Trophoblast cell (in vitro differentiated cells and primary cell): ENCODE measurements around the gene CLIP4.

Experiments used
- DNase-seq, 2 donors: peaks; one replicate each; pipeline ENCODE4 v3.0.0-alpha.2; 2016
- H2AFZ ChIP-seq: 2 replicates; pipeline ENCODE4 v1.6.1; 2013; ENCODE audit warnings: low read length, moderate library complexity, mild to moderate bottlenecking; ENCODE audit not compliant: insufficient read depth, poor library complexity
- H2AK5ac ChIP-seq: 2 replicates; pipeline ENCODE4 v1.6.1; 2013; ENCODE audit warnings: mild to moderate bottlenecking, low read length
- H2BK120ac ChIP-seq: 2 replicates; pipeline ENCODE4 v1.6.1; 2013; ENCODE audit warnings: low read length, mild to moderate bottlenecking, moderate library complexity; ENCODE audit not compliant: insufficient read depth, poor library complexity
- H2BK12ac ChIP-seq: 2 replicates; pipeline ENCODE4 v1.6.1; 2013; ENCODE audit warnings: mild to moderate bottlenecking, low read length, moderate library complexity
- H2BK5ac ChIP-seq: 2 replicates; pipeline ENCODE4 v1.6.1; 2013; ENCODE audit warnings: low read length, low read depth, moderate library complexity, mild to moderate bottlenecking; ENCODE audit not compliant: poor library complexity
- H3K14ac ChIP-seq: 2 replicates; pipeline ENCODE4 v1.6.1; 2013; ENCODE audit warnings: mild to moderate bottlenecking, low read length
- H3K18ac ChIP-seq: 2 replicates; pipeline ENCODE4 v1.6.1; 2013; ENCODE audit warnings: mild to moderate bottlenecking, low read length
- H3K23ac ChIP-seq: 2 replicates; pipeline ENCODE4 v1.6.1; 2013; ENCODE audit warnings: low read length
- H3K27ac ChIP-seq: 2 replicates; pipeline ENCODE4 v1.5.1; 2013; ENCODE audit warnings: low read depth, mild to moderate bottlenecking, inconsistent platforms, low read length, moderate library complexity
- H3K27me3 ChIP-seq: 2 replicates; pipeline ENCODE4 v1.6.1; 2013; ENCODE audit warnings: inconsistent platforms, mild to moderate bottlenecking, low read length, moderate library complexity; ENCODE audit not compliant: insufficient read depth
- H3K36me3 ChIP-seq, 2 experiments: 1 replicate in 1 of 2; 2 replicates in 1 of 2; pipeline ENCODE4 v1.6.1; 2013; ENCODE audit warnings: low read length in 2 of 2, mild to moderate bottlenecking in 2 of 2, moderate library complexity in 1 of 2; ENCODE audit not compliant: insufficient read depth in 2 of 2, control insufficient read depth in 1 of 2
- H3K4ac ChIP-seq: 2 replicates; pipeline ENCODE4 v1.6.1; 2013; ENCODE audit warnings: low read depth, mild to moderate bottlenecking, low read length, moderate library complexity
- H3K4me1 ChIP-seq, 2 experiments: 1 replicate in 1 of 2; 2 replicates in 1 of 2; pipeline ENCODE4 v1.6.1; 2013; ENCODE audit warnings: low read length in 2 of 2, mild to moderate bottlenecking in 2 of 2, moderate library complexity in 1 of 2; ENCODE audit not compliant: insufficient read depth in 2 of 2, control insufficient read depth in 1 of 2
- H3K4me2 ChIP-seq: 2 replicates; pipeline ENCODE4 v1.6.1; 2013; ENCODE audit warnings: inconsistent platforms, mild to moderate bottlenecking, low read length, moderate library complexity
- H3K4me3 ChIP-seq: 2 replicates; pipeline ENCODE4 v1.5.1; 2013; ENCODE audit warnings: mild to moderate bottlenecking, low read depth, low read length, inconsistent platforms
- H3K79me1 ChIP-seq: one replicate; pipeline ENCODE4 v1.6.1; 2013; ENCODE audit warnings: low read length
- H3K79me2 ChIP-seq: 2 replicates; pipeline ENCODE4 v1.6.1; 2013; ENCODE audit warnings: low read length, mild to moderate bottlenecking; ENCODE audit not compliant: control insufficient read depth, insufficient read depth, poor library complexity
- H3K9ac ChIP-seq: 2 replicates; pipeline ENCODE4 v1.6.1; 2013; ENCODE audit warnings: mild to moderate bottlenecking, low read length
- H3K9me3 ChIP-seq: 2 replicates; pipeline ENCODE4 v1.6.1; 2013; ENCODE audit warnings: low read depth, mild to moderate bottlenecking, control low read depth, inconsistent platforms, low read length; ENCODE audit not compliant: insufficient read depth
- H4K12ac ChIP-seq: 2 replicates; pipeline ENCODE4 v1.6.1; 2013; ENCODE audit warnings: low read depth, mild to moderate bottlenecking, low read length, moderate library complexity
- H4K8ac ChIP-seq: 2 replicates; pipeline ENCODE4 v1.6.1; 2013; ENCODE audit warnings: low read depth, mild to moderate bottlenecking, low read length, moderate library complexity
- H4K91ac ChIP-seq: one replicate; pipeline ENCODE4 v1.6.1; 2013; ENCODE audit warnings: low read depth, mild to moderate bottlenecking, low read length, moderate library complexity
- WGBS: extraction: QIAGEN DNeasy Blood & Tissue Kit; methylation state at CpG from one replicate; pipeline ENCODE4 v1.1.7; 2013; ENCODE audit warnings: missing lambda C conversion rate; ENCODE audit not compliant: insufficient read length, insufficient coverage; ENCODE audit errors: extremely low coverage; 5-methylcytosine and 5-hydroxymethylcytosine counted together

Gene CLIP4

DNA sequence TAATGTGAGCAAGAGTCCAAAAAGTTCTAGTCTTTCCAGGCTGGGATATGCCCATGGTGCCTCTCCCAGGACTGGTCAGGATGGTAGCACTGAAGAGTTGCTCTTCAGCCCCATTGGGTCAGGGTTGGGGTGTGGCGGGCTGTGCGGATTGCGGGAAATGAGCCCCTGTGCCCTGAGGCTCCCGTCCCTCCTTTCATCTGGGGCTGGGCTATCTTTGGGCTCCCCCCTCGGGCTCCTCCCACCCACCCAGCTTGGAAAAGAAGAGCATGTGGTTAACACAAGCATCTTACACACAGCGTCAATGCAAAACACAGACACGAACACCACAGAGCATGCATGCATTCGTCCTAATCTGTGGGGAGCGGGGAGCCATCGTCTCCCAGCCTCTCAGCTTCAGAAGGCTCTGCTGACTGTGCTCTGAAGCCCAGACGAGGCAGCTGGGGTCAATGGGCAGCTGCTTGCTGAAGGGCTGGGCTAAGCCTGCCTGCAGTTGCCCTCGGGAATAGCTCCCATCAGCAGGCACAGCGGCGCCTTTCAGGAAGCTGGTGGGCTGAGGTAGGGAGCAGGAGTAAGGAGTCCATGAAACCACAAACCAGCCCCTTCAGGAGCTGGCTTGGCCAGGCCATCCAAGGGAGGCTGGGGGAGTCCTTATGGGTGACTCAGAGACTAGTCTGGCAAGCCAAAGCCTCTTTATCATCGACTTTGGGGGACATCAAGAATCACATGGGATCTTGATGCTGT is 112.9 kb downstream of the CLIP4 start:
- no peak overlapping the region for H4K12ac ChIP-seq
- no peaks in the 10 kb centered on the region for H3K36me3 ChIP-seq
- H2AK5ac ChIP-seq, result no peak overlapping the region
- H3K27ac ChIP-seq, result no peak overlapping the region
- H3K14ac ChIP-seq, result no peak overlapping the region
- no peak overlapping the region for H2BK5ac ChIP-seq
- no peak overlapping the region for H3K23ac ChIP-seq
- H3K9ac ChIP-seq, result no peak overlapping the region
- peaks cover 0 to 3% of the 10 kb centered on the region in 2 experiments for H3K4me1 ChIP-seq
- H2BK120ac ChIP-seq, result no peak overlapping the region
- no peaks in the 10 kb centered on the region for H3K27me3 ChIP-seq
- WGBS, result no CpG with 5 or more reads among the region's 15 CpGs
- H3K18ac ChIP-seq, result no peak overlapping the region
- no peak for DNase-seq
- no peaks in the 10 kb centered on the region for H3K79me1 ChIP-seq
- peaks cover 3% of the 10 kb centered on the region for H3K9me3 ChIP-seq
- H3K4me3 ChIP-seq, result no peak overlapping the region
- H3K79me2 ChIP-seq, result no peaks in the 10 kb centered on the region
- no peak overlapping the region for H3K4ac ChIP-seq
- H4K91ac ChIP-seq, result no peak overlapping the region
- no peak overlapping the region for H3K4me2 ChIP-seq
- H4K8ac ChIP-seq, result no peak overlapping the region
- no peak overlapping the region for H2BK12ac ChIP-seq
- no peak overlapping the region for H2AFZ ChIP-seq

DNA sequence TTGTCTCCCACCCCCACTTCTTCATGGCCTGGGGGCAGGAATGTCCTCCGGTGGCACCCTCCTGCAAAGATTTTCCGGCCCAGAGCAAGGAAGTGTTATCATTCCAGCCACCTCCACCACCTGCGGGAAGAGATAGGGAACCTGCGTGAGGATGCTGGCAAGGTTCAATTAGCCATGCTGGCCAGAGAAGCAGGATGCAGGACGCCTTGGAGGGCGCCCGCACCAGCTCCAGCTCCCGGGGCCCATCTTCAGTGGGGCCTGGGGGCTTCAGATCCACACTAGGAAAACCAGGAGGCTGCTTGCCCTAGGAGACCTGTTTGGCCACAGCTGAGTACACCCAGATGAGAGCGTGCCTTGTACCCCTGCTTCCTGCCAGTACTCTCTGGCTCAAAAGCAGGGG is 113.7 kb downstream of the CLIP4 start:
- WGBS, result no CpG with 5 or more reads among the region's 9 CpGs
- H2BK120ac ChIP-seq, result no peak overlapping the region
- no peak overlapping the region for H2AK5ac ChIP-seq
- DNase-seq, result peak; percentile 76 to 83
- no peak overlapping the region for H3K27ac ChIP-seq
- H3K18ac ChIP-seq, result no peak overlapping the region
- no peaks in the 10 kb centered on the region for H3K79me2 ChIP-seq
- no peak overlapping the region for H3K4ac ChIP-seq
- no peak overlapping the region for H2AFZ ChIP-seq
- H3K79me1 ChIP-seq, result no peaks in the 10 kb centered on the region
- H3K9me3 ChIP-seq, result no peaks in the 10 kb centered on the region
- no peak overlapping the region for H3K4me2 ChIP-seq
- peaks cover 1 to 9% of the 10 kb centered on the region in 2 experiments for H3K4me1 ChIP-seq
- no peak overlapping the region for H4K12ac ChIP-seq
- no peak overlapping the region for H2BK5ac ChIP-seq
- no peaks in the 10 kb centered on the region for H3K27me3 ChIP-seq
- no peak overlapping the region for H4K8ac ChIP-seq
- H3K9ac ChIP-seq, result no peak overlapping the region
- no peak overlapping the region for H3K4me3 ChIP-seq
- H3K36me3 ChIP-seq, result no peaks in the 10 kb centered on the region
- H3K23ac ChIP-seq, result no peak overlapping the region
- H3K14ac ChIP-seq, result no peak overlapping the region
- no peak overlapping the region for H2BK12ac ChIP-seq
- H4K91ac ChIP-seq, result no peak overlapping the region

DNA sequence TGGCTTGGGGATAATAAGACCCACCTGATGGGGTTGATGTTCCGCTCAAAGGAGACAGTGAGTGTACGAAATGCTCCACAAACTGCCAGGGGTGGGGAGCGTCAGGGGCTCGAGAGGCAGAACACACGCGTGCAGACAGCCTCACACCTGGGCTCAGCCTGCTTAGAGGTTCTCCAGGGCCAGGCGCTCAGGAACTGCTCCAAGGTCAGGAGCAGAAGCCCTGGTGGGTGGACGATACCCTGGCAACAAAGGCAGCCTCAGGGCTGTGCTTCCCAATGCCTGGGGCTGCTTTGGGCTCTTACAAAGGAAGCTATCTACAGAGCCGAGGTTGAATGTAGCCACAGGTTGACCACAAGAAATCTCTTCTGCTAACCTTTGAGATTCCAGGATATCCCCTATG is 114.4 kb downstream of the CLIP4 start:
- Histone ChIP-seq H3K14ac (no peak overlapping the region), H4K91ac (no peak overlapping the region), H4K8ac (no peak overlapping the region), H3K27ac (no peak overlapping the region), H3K4me3 (no peak overlapping the region), H3K9ac (no peak overlapping the region), H2BK5ac (no peak overlapping the region), H3K18ac (no peak overlapping the region), H3K27me3 (no peaks in the 10 kb centered on the region), H4K12ac (no peak overlapping the region), H2BK12ac (no peak overlapping the region), H3K36me3 (no peaks in the 10 kb centered on the region), H2AFZ (no peak overlapping the region), H3K23ac (no peak overlapping the region), H2BK120ac (no peak overlapping the region), H2AK5ac (no peak overlapping the region), H3K9me3 (no peaks in the 10 kb centered on the region), H3K4me2 (no peak overlapping the region), H3K79me1 (no peaks in the 10 kb centered on the region), H3K4ac (no peak overlapping the region), H3K4me1 (peaks cover 3 to 15% of the 10 kb centered on the region in 2 experiments), H3K79me2 (no peaks in the 10 kb centered on the region)
- no peak for DNase-seq
- WGBS, result no CpG with 5 or more reads among the region's 9 CpGs

DNA sequence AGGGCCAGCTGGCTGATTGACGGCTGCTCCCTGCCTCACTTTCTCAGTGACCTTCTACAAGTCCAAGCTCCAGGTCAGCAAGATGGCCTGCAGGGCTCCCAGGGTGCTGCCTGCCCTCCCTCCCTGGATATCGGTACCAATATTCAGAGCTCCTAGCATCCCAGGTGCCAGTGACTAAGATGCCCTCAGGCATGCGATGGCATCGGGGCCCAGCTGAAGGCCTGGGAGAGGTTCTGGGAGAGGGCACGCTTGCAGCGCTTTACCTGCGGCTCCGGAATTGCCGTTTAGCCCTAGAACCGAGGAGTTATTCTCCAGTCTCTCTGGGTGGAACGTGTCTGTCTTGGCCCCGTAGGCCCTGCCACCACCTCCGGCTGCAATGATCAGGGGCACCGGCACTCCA is 116.8 kb downstream of the CLIP4 start:
- WGBS, result no CpG with 5 or more reads among the region's 14 CpGs

More for the DNA sequence above, 116.8 kb downstream of the CLIP4 start:
- Histone ChIP-seq H3K18ac (no peak overlapping the region), H3K27me3 (no peaks in the 10 kb centered on the region), H3K14ac (no peak overlapping the region), H2AK5ac (no peak overlapping the region), H3K4me2 (no peak overlapping the region), H3K27ac (no peak overlapping the region), H2BK12ac (no peak overlapping the region), H3K79me2 (no peaks in the 10 kb centered on the region), H4K8ac (no peak overlapping the region), H3K79me1 (no peaks in the 10 kb centered on the region), H2AFZ (no peak overlapping the region), H2BK120ac (no peak overlapping the region), H3K9me3 (no peaks in the 10 kb centered on the region), H3K4ac (no peak overlapping the region), H3K4me3 (no peak overlapping the region), H4K12ac (no peak overlapping the region), H4K91ac (no peak overlapping the region), H3K36me3 (no peaks in the 10 kb centered on the region), H3K23ac (no peak overlapping the region), H2BK5ac (no peak overlapping the region), H3K4me1 (peaks cover 3 to 15% of the 10 kb centered on the region in 2 experiments), H3K9ac (no peak overlapping the region)
- DNase-seq, result peak in 1 of 2 donors; percentile 56
